GM19035 (cell line): Measurements from ENCODE around the gene MFNG.
"Not testable (repeated sequence)": the region's sequence is repeated elsewhere in the genome, so short reads cannot be mapped to it uniquely, and the experiment has no call there.

Experiments
- ATAC-seq: cut with Tn5 transposase; IDR thresholded peaks from one replicate; pipeline ENCODE4 v1.9.1; 2021; ENCODE audit not compliant: unreplicated experiment

Gene MFNG

DNA sequence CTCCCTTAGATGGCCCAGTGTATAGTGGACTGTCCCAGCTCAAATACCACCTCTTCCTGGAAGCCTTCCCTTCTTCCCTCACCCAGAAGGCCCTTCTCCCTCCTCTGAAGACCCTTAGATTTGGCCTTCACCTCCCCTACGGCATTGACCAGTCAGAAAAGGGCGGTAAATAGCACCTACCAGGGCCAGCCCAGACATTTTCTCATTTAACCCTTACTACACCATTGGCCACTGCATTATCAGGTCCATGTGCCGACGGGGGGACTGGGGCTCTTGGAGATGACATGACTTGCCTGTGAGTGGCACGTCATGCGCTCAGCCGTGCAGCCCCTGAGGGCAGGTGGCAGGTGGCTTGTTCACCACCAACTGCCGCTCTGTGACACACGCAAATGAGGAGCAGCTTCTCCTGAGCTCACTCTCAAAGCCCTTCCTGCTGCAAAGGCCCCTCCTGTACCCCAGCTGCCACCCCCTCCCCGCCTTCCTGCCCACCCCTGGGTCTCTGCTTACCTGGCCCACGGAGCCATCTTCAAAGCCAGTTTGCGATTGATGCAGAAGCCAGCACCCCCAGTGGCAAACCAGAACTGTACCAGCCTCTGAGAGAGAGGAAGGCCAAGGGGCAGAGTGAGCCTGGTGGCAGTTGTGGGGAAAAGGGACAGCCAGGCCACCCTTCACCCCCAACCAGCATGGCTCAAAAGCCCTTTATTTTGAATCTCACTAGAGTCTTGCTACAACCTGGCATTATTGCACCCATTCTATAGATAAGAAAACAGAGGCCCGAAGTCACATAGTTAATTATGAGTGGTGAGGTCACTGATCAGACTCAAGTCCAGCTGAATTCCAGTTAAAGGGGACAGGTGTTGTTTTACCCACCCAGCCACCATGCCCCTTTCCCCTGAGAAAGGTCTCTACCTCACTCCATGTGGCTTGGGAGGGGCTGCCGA lies 9.5 kb downstream of the MFNG start:
- ATAC-seq = no peak

GRCh38 chr22:37474447-37475090 lies 11.6 kb downstream of the MFNG start:
- ATAC-seq = no peak

GRCh38 chr22:37473437-37473946 lies 12.7 kb downstream of the MFNG start:
- ATAC-seq = no peak

DNA sequence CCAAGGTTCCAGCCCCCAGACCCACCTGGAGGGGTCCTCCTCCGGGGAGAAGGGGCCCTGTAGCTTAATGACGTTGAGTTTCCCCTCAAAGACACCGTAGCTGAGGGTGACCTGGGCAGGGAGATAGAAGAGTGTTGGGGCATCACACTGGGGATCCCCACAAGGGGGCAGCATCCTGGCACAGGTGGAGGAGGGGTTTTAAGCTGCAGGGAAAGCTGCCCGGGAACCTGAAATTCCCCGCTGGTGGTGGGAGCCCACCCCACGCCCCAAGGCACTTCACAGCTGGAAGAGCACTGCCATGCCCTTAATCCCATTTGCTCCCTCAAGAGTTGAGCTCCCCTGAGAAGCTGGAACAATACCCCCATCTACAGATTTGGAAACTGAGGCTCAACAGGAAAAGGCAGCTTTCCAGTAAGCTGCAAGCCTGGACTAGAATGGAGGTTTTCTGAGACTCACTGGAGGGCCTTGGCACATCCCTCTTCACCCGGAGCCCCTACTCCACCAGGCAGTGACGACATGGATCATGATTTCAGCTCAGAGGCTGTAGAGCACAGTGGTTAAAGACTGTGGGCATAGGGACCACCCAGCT lies 13.7 kb downstream of the MFNG start:
- ATAC-seq = no peak

DNA sequence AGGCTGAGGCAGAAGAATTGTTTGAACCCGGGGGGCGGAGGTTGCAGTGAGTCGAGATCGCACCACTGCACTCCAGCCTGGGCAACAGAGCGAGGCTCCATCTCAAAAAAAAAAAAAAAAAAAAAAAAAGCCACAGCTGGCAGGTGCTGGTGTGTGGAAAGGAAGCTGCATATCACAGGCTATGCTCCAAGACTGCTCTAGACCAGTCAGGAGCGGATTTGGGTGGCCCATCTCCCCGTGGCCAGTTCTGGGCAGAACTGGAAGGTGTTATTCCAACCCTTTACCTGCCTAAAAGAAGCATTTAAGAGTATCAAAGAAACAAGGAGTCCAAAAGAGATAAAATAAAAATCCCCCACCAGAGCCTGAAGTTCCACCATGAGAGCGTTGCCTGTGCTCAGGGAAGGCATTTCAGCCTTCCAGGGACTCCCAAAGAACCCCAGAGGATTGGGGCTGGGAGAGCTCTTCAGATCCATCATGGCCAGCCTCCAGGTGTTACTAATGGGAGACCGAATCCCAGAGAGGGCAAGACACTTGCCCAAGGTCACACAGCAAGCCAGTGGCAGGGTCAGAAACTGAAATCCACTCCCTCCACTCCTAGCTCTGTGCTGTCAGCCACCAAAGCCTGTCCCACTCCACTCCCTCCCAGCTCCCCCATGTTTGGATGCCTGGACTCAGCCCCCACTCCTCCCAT lies 14.3 kb downstream of the MFNG start:
- ATAC-seq = no peak

GRCh38 chr22:37470087-37470445 lies 16.1 kb downstream of the MFNG start:
- no peak for ATAC-seq

- no peak for ATAC-seq
Observed at GRCh38 chr22:37469416-37470086, 16.6 kb downstream of the MFNG start.

GRCh38 chr22:37468201-37468695 lies 17.9 kb downstream of the MFNG start:
- not testable (repeated sequence) for ATAC-seq

GRCh38 chr22:37467391-37467955 lies 18.7 kb downstream of the MFNG start:
- ATAC-seq = no peak

DNA sequence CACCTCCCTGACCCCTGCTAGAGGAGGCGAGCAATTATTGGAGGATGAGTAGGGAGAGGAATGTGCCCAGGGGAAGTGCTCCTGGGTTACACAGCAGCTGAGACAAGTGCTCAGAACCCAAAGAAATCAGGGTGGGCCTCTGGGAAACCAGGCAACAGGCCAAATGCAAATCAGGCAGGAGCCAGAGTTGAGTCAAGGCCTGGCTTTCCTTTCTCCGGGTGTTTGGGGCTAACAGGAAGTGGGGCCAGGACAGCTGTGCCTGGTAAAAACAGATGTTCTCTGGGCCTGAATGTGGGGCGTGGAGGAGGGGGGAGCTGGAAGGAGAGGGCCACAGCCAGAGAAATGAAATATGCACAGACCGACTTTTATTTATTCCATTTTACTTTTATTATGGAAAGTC lies 22.0 kb downstream of the MFNG start:
- no peak for ATAC-seq

DNA sequence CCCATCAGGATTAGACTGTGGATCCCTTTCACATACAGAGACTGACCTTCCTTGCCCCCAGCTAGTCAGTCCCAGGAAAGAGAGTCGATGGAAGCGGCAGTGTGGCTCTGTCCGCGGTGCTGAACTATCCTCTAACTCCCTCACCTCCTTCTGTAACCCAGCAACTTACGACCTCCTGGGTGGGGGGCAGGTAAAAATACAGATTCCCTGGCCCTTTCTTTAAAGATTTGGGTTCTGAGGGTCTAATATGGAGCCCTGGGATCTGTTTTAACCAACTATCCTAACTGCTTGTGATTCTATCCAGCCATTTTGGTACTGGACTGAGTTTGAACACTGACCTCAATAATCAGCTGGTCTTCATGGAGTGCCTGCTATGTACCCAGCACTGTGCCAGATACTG lies 23.2 kb downstream of the MFNG start:
- ATAC-seq = no peak

- ATAC-seq = no peak
Observed at GRCh38 chr22:37462436-37462835, 23.7 kb downstream of the MFNG start.

DNA sequence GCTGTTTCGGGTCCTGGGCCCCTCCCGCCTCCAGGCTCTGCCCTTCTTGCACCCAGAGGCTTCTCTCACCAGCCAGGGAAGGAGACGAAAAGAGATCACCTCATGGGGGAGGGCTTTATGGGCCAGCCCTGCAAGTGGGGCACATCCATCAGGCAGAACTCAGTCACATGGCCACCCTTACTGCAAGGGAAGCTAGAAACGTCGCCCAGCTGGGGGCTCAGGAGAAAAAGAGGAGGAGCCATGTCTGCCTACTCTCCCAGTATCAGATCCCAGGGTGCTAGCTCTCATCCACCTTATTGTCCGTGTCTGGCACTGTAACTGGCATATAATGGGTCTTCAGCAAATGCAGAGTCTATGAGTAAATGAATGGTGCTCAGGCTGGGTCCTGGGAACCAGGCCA lies 24.2 kb downstream of the MFNG start:
- no peak for ATAC-seq

GRCh38 chr22:37460684-37461083 lies 25.5 kb downstream of the MFNG start:
- ATAC-seq = no peak

DNA sequence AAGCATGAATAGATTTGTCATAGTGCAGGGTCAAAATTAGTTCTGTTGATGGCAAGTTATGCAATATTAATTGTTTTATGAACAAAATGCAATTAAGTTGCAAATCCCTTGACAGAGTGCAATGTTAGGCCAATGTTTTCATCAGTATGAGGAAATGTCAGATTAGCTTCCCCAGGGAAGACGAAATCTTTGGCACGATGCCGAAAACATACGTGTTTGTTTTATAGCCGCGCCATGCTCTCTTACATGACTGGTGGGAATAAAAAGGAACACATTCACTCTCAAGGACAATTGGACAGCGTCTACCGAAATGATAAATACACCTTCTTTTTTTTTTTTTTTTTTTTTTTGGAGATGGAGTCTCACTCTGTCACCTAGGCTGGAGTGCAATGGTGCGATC lies 27.0 kb downstream of the MFNG start:
- ATAC-seq = no peak

GRCh38 chr22:37457093-37457893 lies 28.9 kb downstream of the MFNG start:
- ATAC-seq = no peak

DNA sequence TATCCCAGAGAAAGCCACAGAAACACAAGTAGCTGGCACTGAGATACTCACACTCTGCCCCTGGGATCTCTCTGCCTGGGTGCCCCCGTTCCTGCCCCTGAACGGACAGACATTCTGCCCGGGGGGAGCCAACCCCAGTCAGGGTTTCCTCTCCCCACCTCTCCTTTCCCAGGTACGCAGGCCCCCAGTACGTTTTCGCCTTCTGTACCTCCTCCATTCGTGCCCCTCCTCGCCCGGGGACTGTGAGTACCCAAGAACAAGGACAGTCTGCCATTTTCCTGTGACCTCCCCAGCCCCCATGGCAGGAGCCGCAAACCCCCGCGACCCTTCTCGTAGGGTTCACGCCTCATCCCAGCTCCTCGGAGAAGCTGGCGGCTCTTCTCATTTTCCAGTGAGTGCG lies 29.8 kb downstream of the MFNG start:
- no peak for ATAC-seq

- no peak for ATAC-seq
Observed at GRCh38 chr22:37455896-37456295, 30.3 kb downstream of the MFNG start.
